Measurements from ENCODE around the gene WASF3. TPM values are rescaled to one million over a fixed set of nuclear protein-coding genes. Genes with fewer than 3 reads are reported as not detected.
"Not testable (repeated sequence)": the region's sequence is repeated elsewhere in the genome, so short reads cannot be mapped to it uniquely, and the experiment has no call there.

WASF3 gene
- total and polyA plus RNA-seq, 10 of the 15 experiments (the other 5 are each of a cell fraction or from before 2014, with no cell fraction given): under 0.01 to 0.10 (median 0.01) TPM; not detected in 7

DNA sequence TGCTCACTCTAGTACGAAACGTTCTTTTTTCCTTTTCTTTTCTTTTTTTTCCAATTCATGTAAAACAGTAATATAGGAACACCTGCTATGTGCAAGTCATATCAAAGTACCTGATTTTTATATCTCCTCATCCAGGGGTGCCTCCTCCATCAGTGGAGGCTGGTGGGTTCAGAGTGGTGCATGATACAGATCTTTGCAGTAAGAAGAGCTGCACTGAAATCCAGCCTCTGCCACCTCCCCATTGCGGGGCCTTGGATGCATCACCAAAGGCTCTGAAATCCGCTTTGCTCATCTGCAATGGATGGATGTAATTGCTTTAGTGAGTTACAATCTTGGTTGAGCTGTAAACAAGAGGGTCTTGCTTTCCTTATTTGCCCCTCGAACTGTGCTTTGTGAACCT, 164.8 kb downstream of the WASF3 start:
- Histone ChIP-seq H3K79me2 (ENCODE audit: control insufficient read depth, insufficient read depth, low read length) (no peaks in the 10 kb centered on the region), H3K27me3 (replicated peaks in 1 of 2; ENCODE audit: control insufficient read depth in 2 of 2, insufficient read depth in 2 of 2, low read length in 1 of 2) (no peaks in the 10 kb centered on the region), H3K4me2 (ENCODE audit: control insufficient read depth, insufficient read depth) (no peak overlapping the region), H3K9me3 (replicated peaks; ENCODE audit: control insufficient read depth, insufficient read depth, low read length) (no peaks in the 10 kb centered on the region), H2AFZ (ENCODE audit: control insufficient read depth, low read depth, low read length) (no peak overlapping the region), H3K9ac (ENCODE audit: control insufficient read depth, insufficient read depth, low read length) (no peak overlapping the region), H3K36me3 (ENCODE audit: control insufficient read depth in 2 of 2, insufficient read depth in 2 of 2, low read length in 1 of 2) (no peaks in the 10 kb centered on the region), H3K4me1 (ENCODE audit: control insufficient read depth, insufficient read depth, low read length) (peaks cover 7% of the 10 kb centered on the region), H3K4me3 (no peak overlapping the region), H3K27ac (ENCODE audit: control insufficient read depth, insufficient read depth) (no peak overlapping the region), H4K20me1 (ENCODE audit: control insufficient read depth, insufficient read depth) (no peaks in the 10 kb centered on the region)
- SMC1A ChIA-PET (ENCODE audit: uncharacterized antibody, unreplicated experiment): no interaction called here
- FAIRE-seq (no peak), ATAC-seq (no peak), DNase-seq (ENCODE audit: low read depth, low spot score) (no peak)
- POLR2A ChIA-PET: no interaction called here
- no TSS peak for BruUV-seq (replicated peaks)
- CTCF ChIA-PET: no interaction called here
- RAD21 ChIA-PET (ENCODE audit: unreplicated experiment): no interaction called here
- intact Hi-C loops (cut with micrococcal nuclease; ENCODE audit: unreplicated experiment): no loop called here
- 31% methylated on average over 5 of the region's 5 CpGs for WGBS (ENCODE audit: insufficient coverage, insufficient replicate concordance, low lambda C conversion rate, missing lambda C conversion rate)
- no peak for TF ChIP-seq ZNF207 (IDR thresholded peaks at IDR 0.05; ENCODE audit: borderline replicate concordance)
- TF ChIP-seq, protein P1, sequence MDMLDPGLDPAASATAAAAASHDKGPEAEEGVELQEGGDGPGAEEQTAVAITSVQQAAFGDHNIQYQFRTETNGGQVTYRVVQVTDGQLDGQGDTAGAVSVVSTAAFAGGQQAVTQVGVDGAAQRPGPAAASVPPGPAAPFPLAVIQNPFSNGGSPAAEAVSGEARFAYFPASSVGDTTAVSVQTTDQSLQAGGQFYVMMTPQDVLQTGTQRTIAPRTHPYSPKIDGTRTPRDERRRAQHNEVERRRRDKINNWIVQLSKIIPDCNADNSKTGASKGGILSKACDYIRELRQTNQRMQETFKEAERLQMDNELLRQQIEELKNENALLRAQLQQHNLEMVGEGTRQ (IDR thresholded peaks at IDR 0.05; ENCODE audit: borderline replicate concordance, low read depth, low read length): no peak
- TF ChIP-seq PAX5 (IDR thresholded peaks at IDR 0.05; ENCODE audit: borderline replicate concordance, low read depth, low read length): no peak
- no peak for TF ChIP-seq JUNB (IDR thresholded peaks at IDR 0.05)
- no peak for TF ChIP-seq CREB1 (IDR thresholded peaks at IDR 0.05; ENCODE audit: low read depth)
- TF ChIP-seq YY1 (IDR thresholded peaks at IDR 0.05; ENCODE audit: low read depth, low read length): no peak
- TF ChIP-seq PML (IDR thresholded peaks at IDR 0.05; ENCODE audit: low read length): no peak
- no peak for TF ChIP-seq MEF2A (IDR thresholded peaks at IDR 0.05; ENCODE audit: insufficient read depth, low read depth, low read length)
- in situ Hi-C loops (cut with MboI): no loop called here

DNA sequence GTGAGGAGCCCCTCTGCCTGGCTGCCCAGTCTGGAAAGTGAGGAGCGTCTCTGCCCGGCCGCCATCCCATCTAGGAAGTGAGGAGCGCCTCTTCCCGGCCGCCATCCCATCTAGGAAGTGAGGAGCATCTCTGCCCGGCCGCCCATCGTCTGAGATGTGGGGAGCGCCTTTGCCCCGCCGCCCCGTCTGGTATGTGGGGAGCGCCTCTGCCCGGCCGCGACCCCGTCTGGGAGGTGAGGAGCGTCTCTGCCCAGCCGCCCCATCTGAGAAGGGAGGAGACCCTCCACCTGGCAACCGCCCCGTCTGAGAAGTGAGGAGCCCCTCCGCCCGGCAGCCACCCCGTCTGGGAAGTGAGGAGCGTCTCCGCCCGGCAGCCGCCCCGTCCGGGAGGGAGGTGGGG, 166.1 kb downstream of the WASF3 start:
- BruUV-seq (replicated peaks); H3K4me1 ChIP-seq (ENCODE audit: control insufficient read depth, insufficient read depth, low read length); H3K9me3 ChIP-seq (replicated peaks; ENCODE audit: control insufficient read depth, insufficient read depth, low read length); POLR2A ChIA-PET; H3K4me3 ChIP-seq; H3K36me3 ChIP-seq (ENCODE audit: control insufficient read depth in 2 of 2, insufficient read depth in 2 of 2, low read length in 1 of 2); H3K4me2 ChIP-seq (ENCODE audit: control insufficient read depth, insufficient read depth); CTCF ChIA-PET; RAD21 ChIA-PET (ENCODE audit: unreplicated experiment); ATAC-seq; H3K79me2 ChIP-seq (ENCODE audit: control insufficient read depth, insufficient read depth, low read length); FAIRE-seq; H3K27me3 ChIP-seq (replicated peaks in 1 of 2; ENCODE audit: control insufficient read depth in 2 of 2, insufficient read depth in 2 of 2, low read length in 1 of 2); in situ Hi-C loops (cut with MboI); H4K20me1 ChIP-seq (ENCODE audit: control insufficient read depth, insufficient read depth); H2AFZ ChIP-seq (ENCODE audit: control insufficient read depth, low read depth, low read length); DNase-seq (ENCODE audit: low read depth, low spot score); H3K9ac ChIP-seq (ENCODE audit: control insufficient read depth, insufficient read depth, low read length); intact Hi-C loops (cut with micrococcal nuclease; ENCODE audit: unreplicated experiment); SMC1A ChIA-PET (ENCODE audit: uncharacterized antibody, unreplicated experiment); H3K27ac ChIP-seq (ENCODE audit: control insufficient read depth, insufficient read depth): not testable (repeated sequence)
- WGBS (ENCODE audit: insufficient coverage, insufficient replicate concordance, low lambda C conversion rate, missing lambda C conversion rate): 91% methylated on average over 10 of the region's 31 CpGs
